B cell (primary cell): ENCODE measurements around the gene NDUFA13.

Experiments used
- CTCF ChIP-seq: fragments of 200-600 bp; IDR thresholded peaks from one replicate; pipeline ENCODE4 v1.8.0; 2022; ENCODE audit warnings: antibody characterized with exemption, mild to moderate bottlenecking
- EZH2 ChIP-seq: IDR thresholded peaks from 2 replicates; pipeline ENCODE4 v1.6.1; 2012; ENCODE audit warnings: borderline replicate concordance, low read depth, mild to moderate bottlenecking, moderate library complexity, low read length; ENCODE audit not compliant: insufficient read depth, poor library complexity, severe bottlenecking

GRCh38 chr19:19514215-19514657 lies 1.8 kb upstream of the NDUFA13 start:
- TF ChIP-seq CTCF (no peak), EZH2 (no peak)
